Psoas muscle (tissue), 8 donors: Measurements from ENCODE around the gene RPSA. TPM values are rescaled to one million over a fixed set of nuclear protein-coding genes. Genes with fewer than 3 reads are reported as not detected.
"Not testable (repeated sequence)": the region's sequence is repeated elsewhere in the genome, so short reads cannot be mapped to it uniquely, and the experiment has no call there.

ENCODE experiments used
- ATAC-seq, 4 donors: fragments of 200-7000 bp; cut with Tn5 transposase; one replicate each; pipeline ENCODE4 v1.9.1; 2020; ENCODE audit warnings: moderate library complexity in 3 of 4, mild to moderate bottlenecking in 2 of 4
- DNase-seq, 2 donors: peaks; one replicate each; pipeline ENCODE4 v3.0.0-alpha.2; 2020
- H3K27ac ChIP-seq: fragments of 200-600 bp; one replicate; pipeline ENCODE4 v1.8.0; 2022
- H3K27me3 ChIP-seq, 3 donors: fragments of 200-600 bp in 1 of 3; one replicate each; pipeline versions ENCODE4 v1.6.1 to v1.8.0; 2013 to 2022; ENCODE audit warnings: low read length in 2 of 3, mild to moderate bottlenecking in 2 of 3, moderate library complexity in 1 of 3; ENCODE audit not compliant: insufficient read depth in 3 of 3
- H3K36me3 ChIP-seq, 2 donors: fragments of 200-600 bp in 1 of 2; one replicate each; pipeline versions ENCODE4 v1.6.1 to v1.8.0; 2013 to 2022; ENCODE audit warnings: low read depth in 1 of 2, mild to moderate bottlenecking in 1 of 2, moderate library complexity in 1 of 2; ENCODE audit not compliant: insufficient read depth in 1 of 2
- H3K4me1 ChIP-seq: fragments of 200-600 bp; one replicate; pipeline ENCODE4 v1.8.0; 2022
- H3K4me3 ChIP-seq: fragments of 200-600 bp; one replicate; pipeline ENCODE4 v1.8.0; 2022; ENCODE audit warnings: mild to moderate bottlenecking
- H3K9me3 ChIP-seq: fragments of 200-600 bp; one replicate; pipeline ENCODE4 v1.8.0; 2022
- CTCF ChIP-seq: fragments of 200-600 bp; IDR thresholded peaks from one replicate; pipeline ENCODE4 v1.8.0; 2022; ENCODE audit warnings: antibody characterized with exemption
- WGBS, 3 donors: extraction: QIAGEN DNeasy Blood & Tissue Kit; methylation state at CpG; one replicate each; pipeline versions ENCODE4 v1.1.6 to v1.1.7; 2013; 5-methylcytosine and 5-hydroxymethylcytosine counted together
- intact Hi-C, 2 donors: fragments of 100-400 bp; cut with DNase I; formaldehyde crosslinking; loops; one replicate each; pipeline versions ENCODE4 v1.11.0 to v1.14.2; 2022
- polyA plus RNA-seq, 3 donors: library from polyadenylated mRNA; stranded (reverse); fragments of 200-250 nt; gene quantifications; one replicate each; pipeline ENCODE4 v1.2.3, GENCODE V29; 2013
- total RNA-seq, 4 donors: library from RNA; stranded (reverse); fragmentation: NEBNext Ultra II Directional in 2 of 4; extraction: Animal tissue kit (Norgen Biotek cat#: 25700) in 2 of 4; gene quantifications; one replicate each; pipeline versions ENCODE4 v1.2.1 to v1.2.4, GENCODE V29; 2021 to 2023
- donor health status: healthy with polysubstance abuse.
- donor health status: DM: no; HTN: no; CAD: no; lungs with moderate emphysema.
- donor health status: Bipolar disorder and iron deficiency.
- donor health status: healthy.
- donor health status: DM: yes; HTN: yes; CAD: no.
- donor health status: DM: no; HTN: no; CAD: no.
- donor health status: DM: no; HTN: no; CAD: no.
- donor health status: DM: yes; HTN: yes; CAD: no.

The RPSA gene
- total and polyA plus RNA-seq, 7 donors: 285 to 1,445 (median 738) TPM

- Histone ChIP-seq H3K27ac (no peak overlapping the region), H3K36me3 (no peaks in the 10 kb centered on the region), H3K4me1 (no peaks in the 10 kb centered on the region), H3K27me3 (no peaks in the 10 kb centered on the region), H3K9me3 (no peaks in the 10 kb centered on the region), H3K4me3 (no peak overlapping the region)
- no peak for DNase-seq
- no peak for ATAC-seq
- TF ChIP-seq CTCF: no peak
- intact Hi-C loops: no loop called here
- 84 to 90% (median 89%) methylated on average over 2 of the region's 2 CpGs for WGBS, 3 donors
Observed at GRCh38 chr3:39362812-39363211, 43.7 kb upstream of the RPSA start.

- H3K4me1 ChIP-seq, H3K9me3 ChIP-seq, DNase-seq, H3K36me3 ChIP-seq, H3K27me3 ChIP-seq, ATAC-seq, intact Hi-C loops, H3K4me3 ChIP-seq, H3K27ac ChIP-seq: not testable (repeated sequence)
- 75 to 76% (median 75%) methylated on average over 4 of the region's 4 CpGs for WGBS, 3 donors
Observed at GRCh38 chr3:39370450-39370849, 36.1 kb upstream of the RPSA start.

GRCh38 chr3:39372833-39373232 is 33.7 kb upstream of the RPSA start:
- intact Hi-C loops: no loop called here
- TF ChIP-seq CTCF: no peak
- DNase-seq: no peak
- no peak overlapping the region for H3K27ac ChIP-seq
- H3K4me3 ChIP-seq: no peak overlapping the region
- no peaks in the 10 kb centered on the region for H3K27me3 ChIP-seq
- no peaks in the 10 kb centered on the region for H3K4me1 ChIP-seq
- ATAC-seq: no peak
- no peaks in the 10 kb centered on the region for H3K9me3 ChIP-seq
- H3K36me3 ChIP-seq: no peaks in the 10 kb centered on the region

- DNase-seq: no peak
- Histone ChIP-seq H3K27me3 (no peaks in the 10 kb centered on the region), H3K36me3 (no peaks in the 10 kb centered on the region), H3K27ac (no peak overlapping the region), H3K4me3 (no peak overlapping the region), H3K9me3 (no peaks in the 10 kb centered on the region), H3K4me1 (no peaks in the 10 kb centered on the region)
- no peak for TF ChIP-seq CTCF
- no peak for ATAC-seq
- WGBS, 3 donors: 56 to 77% (median 73%) methylated on average over 5 of the region's 5 CpGs
- intact Hi-C loops: no loop called here
Observed at GRCh38 chr3:39376959-39377634, 29.4 kb upstream of the RPSA start.

GRCh38 chr3:39378088-39378487 is 28.4 kb upstream of the RPSA start:
- H3K9me3 ChIP-seq: no peaks in the 10 kb centered on the region
- WGBS, 3 donors: 40 to 48% (median 48%) methylated on average over 4 of the region's 4 CpGs
- TF ChIP-seq CTCF: peak; percentile 27
- peaks cover 7% of the 10 kb centered on the region for H3K4me1 ChIP-seq
- DNase-seq (no peak), ATAC-seq (no peak)
- H3K4me3 ChIP-seq: no peak overlapping the region
- H3K27ac ChIP-seq: no peak overlapping the region
- H3K27me3 ChIP-seq: no peaks in the 10 kb centered on the region
- intact Hi-C loops: no loop called here
- no peaks in the 10 kb centered on the region for H3K36me3 ChIP-seq
